Esophagus squamous epithelium (tissue), 5 donors: ENCODE data around the gene FILIP1. TPM values are rescaled to one million over a fixed set of nuclear protein-coding genes. Genes with fewer than 3 reads are reported as not detected.

Experiments used
- DNase-seq: peaks from one replicate; lab custom pipeline; 2025; lab: John Stamatoyannopoulos, UW
- H3K27ac ChIP-seq, 4 donors: fragments of 200-600 bp; sonication (generic); one replicate each; pipeline ENCODE4 v1.5.1; 2016 to 2019; ENCODE audit warnings: mild to moderate bottlenecking in 1 of 4
- H3K27me3 ChIP-seq, 4 donors: fragments of 200-600 bp; sonication (generic); 1 replicate in 3 of 4; 2 replicates in 1 of 4; pipeline versions ENCODE4 v1.5.1 to v1.6.0; 2017 to 2021; ENCODE audit warnings: antibody characterized with exemption in 1 of 4
- H3K36me3 ChIP-seq, 3 donors: fragments of 200-600 bp; sonication (generic); one replicate each; pipeline ENCODE4 v1.5.1; 2016 to 2019
- H3K4me1 ChIP-seq, 3 donors: fragments of 200-600 bp; sonication (generic); one replicate each; pipeline ENCODE4 v1.5.1; 2017 to 2019
- H3K4me3 ChIP-seq, 4 donors: fragments of 200-600 bp; sonication (generic); 1 replicate in 3 of 4; 2 replicates in 1 of 4; pipeline ENCODE4 v1.5.1; 2016 to 2019; ENCODE audit warnings: mild to moderate bottlenecking in 2 of 4, moderate library complexity in 1 of 4
- H3K9me3 ChIP-seq, 3 donors: fragments of 200-600 bp; sonication (generic); one replicate each; pipeline ENCODE4 v1.5.1; 2016 to 2019
- CTCF ChIP-seq, 6 experiments: fragments of 450-650 bp in 4 of 6; fragments of 200-600 bp in 2 of 6; sonication (generic) in 2 of 6; IDR thresholded peaks; one replicate each; pipeline ENCODE4 v1.5.1; 2016 to 2019; ENCODE audit warnings: antibody characterized with exemption in 6 of 6, mild to moderate bottlenecking in 4 of 6, moderate library complexity in 4 of 6
- POLR2A ChIP-seq, 4 donors: fragments of 450-650 bp; IDR thresholded peaks; one replicate each; pipeline ENCODE4 v1.6.1; 2017; ENCODE audit warnings: antibody characterized with exemption in 4 of 4, mild to moderate bottlenecking in 4 of 4, moderate library complexity in 3 of 4
- WGBS, 2 donors: methylation state at CpG; one replicate each; pipeline ENCODE4 v1.1.5; 2018; 5-methylcytosine and 5-hydroxymethylcytosine counted together
- intact Hi-C: fragments of 100-400 bp; cut with DNase I; formaldehyde crosslinking; loops from one replicate; pipeline ENCODE4 v1.15.0; 2022
- total RNA-seq, 4 donors: library from RNA; depleted of rRNA; stranded (reverse); fragments of >200 nt; gene quantifications; one replicate each; pipeline ENCODE4 v1.1.0, GENCODE V29; 2016
- donor health status: DM: yes; HTN: yes; CAD: no.

The FILIP1 gene
- total RNA-seq, 4 donors from 2014 or later = 0.49 to 13.4 (median 2.3) TPM

GRCh38 chr6:75490706-75491105 is 2.9 kb downstream of the FILIP1 start:
- TF ChIP-seq POLR2A (IDR thresholded peaks at IDR 0.05) (no peak), CTCF (IDR thresholded peaks at IDR 0.05) (no peak)
- no peak for DNase-seq
- WGBS, 2 donors = 75 to 77% methylated on average over 3 of the region's 3 CpGs
- H3K9me3 ChIP-seq = no peaks in the 10 kb centered on the region
- H3K36me3 ChIP-seq = no peaks in the 10 kb centered on the region
- H3K4me1 ChIP-seq = peaks cover 0 to 27% (median 5%) of the 10 kb centered on the region in 3 donors
- peak overlapping the region in 3 of 4 donors; percentile 75 to 87 (median 83) for H3K27ac ChIP-seq
- intact Hi-C loops = no loop called here
- peak overlapping the region in 2 of 4 donors; percentile 43 to 59 for H3K4me3 ChIP-seq
- H3K27me3 ChIP-seq = no peaks in the 10 kb centered on the region

- H3K9me3 ChIP-seq = no peaks in the 10 kb centered on the region
- no peak for DNase-seq
- H3K4me3 ChIP-seq = peak overlapping the region in 3 of 4 donors; percentile 1 to 46 (median 15)
- peaks cover 0 to 21% (median 0%) of the 10 kb centered on the region in 3 donors for H3K4me1 ChIP-seq
- no peak for TF ChIP-seq POLR2A (IDR thresholded peaks at IDR 0.05)
- no peak for TF ChIP-seq CTCF (IDR thresholded peaks at IDR 0.05)
- peak overlapping the region in 3 of 4 donors; percentile 52 to 87 (median 75) for H3K27ac ChIP-seq
- no peaks in the 10 kb centered on the region for H3K27me3 ChIP-seq
- 14 to 25% methylated on average over 1 of the region's 1 CpG for WGBS, 2 donors
- no peaks in the 10 kb centered on the region for H3K36me3 ChIP-seq
- intact Hi-C loops = no loop called here
Measured at GRCh38 chr6:75489025-75489424, 4.6 kb downstream of the FILIP1 start.

GRCh38 chr6:75488033-75488432 is 5.6 kb downstream of the FILIP1 start:
- peak overlapping the region in 3 of 4 donors; percentile 68 to 87 (median 75) for H3K27ac ChIP-seq
- WGBS, 2 donors = 4 to 29% methylated on average over 1 of the region's 1 CpG
- H3K27me3 ChIP-seq = no peaks in the 10 kb centered on the region
- intact Hi-C loops = no loop called here
- no peak for DNase-seq
- H3K9me3 ChIP-seq = no peaks in the 10 kb centered on the region
- H3K4me3 ChIP-seq = peak overlapping the region in 2 of 4 donors; percentile 1 to 9
- TF ChIP-seq POLR2A (IDR thresholded peaks at IDR 0.05) (no peak), CTCF (IDR thresholded peaks at IDR 0.05) (no peak)
- no peaks in the 10 kb centered on the region for H3K36me3 ChIP-seq
- peaks cover 0 to 25% (median 0%) of the 10 kb centered on the region in 3 donors for H3K4me1 ChIP-seq

- no peak overlapping the region for H3K4me3 ChIP-seq
- no peaks in the 10 kb centered on the region for H3K9me3 ChIP-seq
- WGBS, 2 donors = 49 to 53% methylated on average over 6 of the region's 6 CpGs
- peaks cover 0 to 31% (median 2%) of the 10 kb centered on the region in 3 donors for H3K4me1 ChIP-seq
- intact Hi-C loops = no loop called here
- H3K36me3 ChIP-seq = no peaks in the 10 kb centered on the region
- H3K27me3 ChIP-seq = no peaks in the 10 kb centered on the region
- DNase-seq = no peak
- peak overlapping the region in 3 of 4 donors; percentile 68 to 87 (median 75) for H3K27ac ChIP-seq
- TF ChIP-seq POLR2A (IDR thresholded peaks at IDR 0.05) = no peak
- no peak for TF ChIP-seq CTCF (IDR thresholded peaks at IDR 0.05)
Measured at GRCh38 chr6:75486850-75487518, 6.6 kb downstream of the FILIP1 start.

GRCh38 chr6:75484535-75484934 is 9.1 kb downstream of the FILIP1 start:
- H3K36me3 ChIP-seq = no peaks in the 10 kb centered on the region
- H3K9me3 ChIP-seq = no peaks in the 10 kb centered on the region
- H3K4me1 ChIP-seq = peaks cover 0 to 48% (median 16%) of the 10 kb centered on the region in 3 donors
- H3K27ac ChIP-seq = no peak overlapping the region
- intact Hi-C loops = no loop called here
- TF ChIP-seq POLR2A (IDR thresholded peaks at IDR 0.05) (no peak), CTCF (IDR thresholded peaks at IDR 0.05) (no peak)
- no peak for DNase-seq
- H3K27me3 ChIP-seq = no peaks in the 10 kb centered on the region
- H3K4me3 ChIP-seq = no peak overlapping the region
